Measurements from ENCODE around the gene ELANE.

The ELANE gene

DNA sequence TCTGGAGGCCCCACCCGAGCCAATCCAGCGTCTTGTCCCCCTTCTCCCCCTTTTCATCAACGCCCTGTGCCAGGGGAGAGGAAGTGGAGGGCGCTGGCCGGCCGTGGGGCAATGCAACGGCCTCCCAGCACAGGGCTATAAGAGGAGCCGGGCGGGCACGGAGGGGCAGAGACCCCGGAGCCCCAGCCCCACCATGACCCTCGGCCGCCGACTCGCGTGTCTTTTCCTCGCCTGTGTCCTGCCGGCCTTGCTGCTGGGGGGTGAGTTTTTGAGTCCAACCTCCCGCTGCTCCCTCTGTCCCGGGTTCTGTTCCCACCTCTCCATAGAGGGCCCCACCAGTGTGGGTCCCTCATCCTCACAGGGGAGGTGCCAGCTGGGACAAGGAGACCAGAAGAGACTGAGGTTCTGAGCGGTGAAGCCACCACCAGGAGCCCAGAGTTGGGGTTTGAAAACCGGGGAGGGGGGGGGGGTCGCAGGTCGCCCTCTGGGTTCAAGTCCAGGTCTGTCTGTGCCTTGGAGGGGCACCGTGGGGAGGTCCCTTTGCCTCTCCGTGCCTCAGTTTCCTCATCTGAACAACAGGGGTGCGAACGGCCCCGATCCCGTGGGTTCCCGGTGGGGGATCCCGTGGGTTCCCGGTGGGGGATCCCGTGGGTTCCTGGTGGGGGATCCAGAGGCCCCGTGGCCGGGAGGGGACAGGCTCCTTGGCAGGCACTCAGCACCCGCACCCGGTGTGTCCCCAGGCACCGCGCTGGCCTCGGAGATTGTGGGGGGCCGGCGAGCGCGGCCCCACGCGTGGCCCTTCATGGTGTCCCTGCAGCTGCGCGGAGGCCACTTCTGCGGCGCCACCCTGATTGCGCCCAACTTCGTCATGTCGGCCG lies at the start of gene ELANE:
TSS of gene ELANE (plus strand) at position 168 of the 878 bp plus-strand sequence. CDS start at position 194, 26 bp downstream.
- no peak for DNase-seq

DNA sequence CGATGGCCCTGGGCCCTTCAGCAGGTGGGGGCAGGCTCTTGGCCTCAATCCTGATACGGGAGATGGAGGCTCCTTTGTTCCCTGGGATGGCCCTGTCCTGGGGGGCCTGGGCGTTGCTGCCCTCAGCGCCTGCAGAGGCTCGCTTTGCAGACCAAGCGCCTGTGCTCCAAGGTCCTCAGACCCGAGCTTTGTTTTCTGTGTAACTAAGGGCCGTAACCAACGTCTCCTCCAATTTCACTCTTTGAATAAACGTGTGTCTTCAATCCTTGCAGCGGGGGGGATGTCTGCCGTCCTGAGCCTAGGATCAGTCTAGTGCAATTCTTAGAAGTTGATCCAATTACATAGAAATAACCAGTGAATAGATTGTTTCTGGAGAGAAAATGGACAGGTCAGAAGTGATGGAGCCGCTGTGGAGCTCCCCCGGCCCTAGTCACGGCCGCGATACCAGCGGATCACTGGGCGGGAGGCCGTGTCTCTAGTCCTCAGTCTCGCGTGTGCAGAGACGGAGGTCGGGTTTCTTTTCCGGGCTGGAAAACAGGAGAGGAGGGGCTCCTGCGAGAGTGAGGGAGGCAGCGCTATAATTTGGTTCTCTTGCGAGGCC lies 49.5 kb upstream of the ELANE start:
- DNase-seq = no peak

DNA sequence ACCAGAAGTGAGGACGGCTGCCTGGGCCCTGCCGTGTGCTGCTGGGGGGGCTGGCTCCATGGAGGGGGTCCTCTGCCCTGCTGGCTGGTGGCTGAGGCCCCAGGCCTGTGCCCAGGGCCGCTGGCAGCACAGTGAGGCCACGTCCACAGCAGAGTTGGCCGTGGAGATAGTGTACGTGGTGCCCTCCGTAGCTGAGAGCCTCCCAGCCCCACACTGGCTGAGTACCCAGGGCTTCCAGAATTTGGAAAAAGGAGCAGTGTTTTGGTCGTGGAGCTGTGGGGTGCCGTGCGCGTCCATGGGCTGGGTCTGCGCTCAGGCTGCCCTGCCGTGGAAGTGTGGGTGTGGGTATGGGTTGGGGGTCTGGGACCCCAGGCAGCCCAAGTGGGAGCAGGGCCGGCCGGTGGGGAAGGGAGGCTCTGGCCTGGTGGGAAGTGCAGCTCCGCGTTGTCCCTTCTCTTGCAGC lies 49.0 kb upstream of the ELANE start:
- no peak for DNase-seq

DNA sequence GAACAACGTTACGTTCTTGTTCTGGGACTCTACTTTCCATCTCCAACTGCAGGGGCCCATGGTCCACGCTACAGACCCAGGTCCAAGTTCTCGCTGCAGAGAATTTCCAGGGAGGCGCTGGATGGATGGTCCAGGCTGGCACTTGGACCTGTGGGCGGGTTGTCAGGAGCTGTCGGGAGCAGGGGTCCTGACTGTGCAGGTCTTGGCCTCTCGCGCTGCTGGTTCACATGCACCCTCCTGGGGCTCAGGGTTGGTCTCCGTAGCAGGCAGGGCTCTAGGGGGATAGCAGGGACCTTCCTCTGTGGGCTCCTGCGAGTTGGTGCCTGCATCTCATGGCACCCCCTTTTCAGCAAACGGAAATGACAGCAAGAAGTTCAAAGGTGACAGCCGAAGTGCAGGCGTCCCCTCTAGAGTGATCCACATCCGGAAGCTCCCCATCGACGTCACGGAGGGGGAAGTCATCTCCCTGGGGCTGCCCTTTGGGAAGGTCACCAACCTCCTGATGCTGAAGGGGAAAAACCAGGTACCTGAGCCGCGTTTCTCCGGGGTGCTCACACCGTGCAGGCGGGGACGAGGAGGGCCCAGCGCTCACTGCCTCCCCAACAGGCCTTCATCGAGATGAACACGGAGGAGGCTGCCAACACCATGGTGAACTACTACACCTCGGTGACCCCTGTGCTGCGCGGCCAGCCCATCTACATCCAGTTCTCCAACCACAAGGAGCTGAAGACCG lies 48.3 kb upstream of the ELANE start:
- DNase-seq = no peak

DNA sequence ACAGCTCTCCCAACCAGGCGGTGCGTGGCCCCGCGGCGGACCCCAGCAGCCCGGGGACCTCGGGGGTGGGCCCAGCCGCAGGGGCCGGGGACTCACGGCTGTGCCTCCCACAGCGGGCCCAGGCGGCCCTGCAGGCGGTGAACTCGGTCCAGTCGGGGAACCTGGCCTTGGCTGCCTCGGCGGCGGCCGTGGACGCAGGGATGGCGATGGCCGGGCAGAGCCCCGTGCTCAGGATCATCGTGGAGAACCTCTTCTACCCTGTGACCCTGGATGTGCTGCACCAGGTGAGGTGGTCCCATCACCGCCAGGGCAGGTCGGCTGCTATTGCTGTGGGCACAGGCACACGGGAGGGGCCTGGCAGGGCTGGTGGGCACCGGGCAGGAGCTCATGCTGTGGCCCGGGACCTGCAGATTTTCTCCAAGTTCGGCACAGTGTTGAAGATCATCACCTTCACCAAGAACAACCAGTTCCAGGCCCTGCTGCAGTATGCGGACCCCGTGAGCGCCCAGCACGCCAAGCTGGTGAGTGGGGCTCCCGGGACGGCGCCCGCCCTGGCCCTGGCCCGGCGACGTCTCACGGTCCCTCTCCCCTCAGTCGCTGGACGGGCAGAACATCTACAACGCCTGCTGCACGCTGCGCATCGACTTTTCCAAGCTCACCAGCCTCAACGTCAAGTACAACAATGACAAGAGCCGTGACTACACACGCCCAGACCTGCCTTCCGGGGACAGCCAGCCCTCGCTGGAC lies 47.5 kb upstream of the ELANE start:
- DNase-seq = no peak

DNA sequence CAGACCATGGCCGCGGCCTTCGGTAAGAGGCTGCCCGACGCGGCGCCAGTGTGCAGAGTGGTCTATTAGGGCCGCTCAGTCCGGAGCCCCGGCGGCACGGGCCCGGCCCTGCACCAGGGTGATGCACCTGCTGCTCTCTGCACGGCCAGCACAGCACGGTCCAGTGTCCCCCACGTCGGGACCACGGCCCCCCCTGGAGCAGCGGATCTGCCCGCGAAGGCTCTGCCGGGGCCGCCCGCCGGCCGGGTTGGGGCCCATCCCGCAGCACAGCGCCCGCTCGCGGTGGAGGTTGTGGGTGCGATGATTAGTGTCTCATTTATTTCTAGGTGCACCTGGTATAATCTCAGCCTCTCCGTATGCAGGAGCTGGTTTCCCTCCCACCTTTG lies 46.9 kb upstream of the ELANE start:
- no peak for DNase-seq

DNA sequence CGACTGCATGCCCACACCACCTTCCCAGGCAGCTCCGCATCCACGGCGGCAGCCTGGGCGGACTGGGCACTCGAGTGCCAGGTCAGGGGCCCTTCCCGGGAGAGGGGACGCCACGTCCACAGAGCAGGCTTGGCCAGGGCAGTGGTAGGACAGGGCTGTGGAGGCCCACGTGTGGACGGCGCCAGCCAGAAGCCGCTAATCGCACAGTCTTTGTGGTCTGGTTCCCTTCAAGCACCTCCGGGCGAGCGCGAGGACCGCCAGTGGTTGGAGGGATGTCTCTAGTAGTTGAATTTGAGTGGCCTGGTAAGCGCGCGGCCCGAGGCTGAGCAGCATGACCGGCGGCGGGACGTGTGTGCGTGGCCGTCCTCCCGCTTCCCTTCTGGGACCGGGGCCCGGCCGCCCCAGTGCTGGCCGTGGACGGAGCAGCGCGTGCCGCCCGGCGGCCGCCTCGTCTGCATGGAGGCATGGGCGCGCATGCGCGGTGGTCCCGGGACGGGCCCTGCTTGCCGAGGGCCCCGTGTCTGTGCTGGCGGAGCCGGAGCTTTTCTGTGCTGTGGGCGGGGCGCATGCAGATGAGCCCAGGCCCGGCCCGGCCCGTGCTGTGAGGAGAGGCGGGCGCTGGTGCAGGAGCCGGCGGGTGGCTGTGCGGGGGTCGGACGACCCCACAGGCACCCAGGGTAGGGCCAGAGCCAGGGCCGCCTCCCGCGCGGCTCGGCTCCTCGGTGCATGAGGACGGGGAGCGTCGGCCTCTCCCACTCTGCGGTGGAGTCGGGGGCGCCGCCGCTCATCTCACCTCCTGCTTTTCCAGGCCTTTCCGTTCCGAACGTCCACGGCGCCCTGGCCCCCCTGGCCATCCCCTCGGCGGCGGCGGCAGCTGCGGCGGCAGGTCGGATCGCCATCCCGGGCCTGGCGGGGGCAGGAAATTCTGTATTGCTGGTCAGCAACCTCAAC lies 46.2 kb upstream of the ELANE start:
- DNase-seq = no peak

DNA sequence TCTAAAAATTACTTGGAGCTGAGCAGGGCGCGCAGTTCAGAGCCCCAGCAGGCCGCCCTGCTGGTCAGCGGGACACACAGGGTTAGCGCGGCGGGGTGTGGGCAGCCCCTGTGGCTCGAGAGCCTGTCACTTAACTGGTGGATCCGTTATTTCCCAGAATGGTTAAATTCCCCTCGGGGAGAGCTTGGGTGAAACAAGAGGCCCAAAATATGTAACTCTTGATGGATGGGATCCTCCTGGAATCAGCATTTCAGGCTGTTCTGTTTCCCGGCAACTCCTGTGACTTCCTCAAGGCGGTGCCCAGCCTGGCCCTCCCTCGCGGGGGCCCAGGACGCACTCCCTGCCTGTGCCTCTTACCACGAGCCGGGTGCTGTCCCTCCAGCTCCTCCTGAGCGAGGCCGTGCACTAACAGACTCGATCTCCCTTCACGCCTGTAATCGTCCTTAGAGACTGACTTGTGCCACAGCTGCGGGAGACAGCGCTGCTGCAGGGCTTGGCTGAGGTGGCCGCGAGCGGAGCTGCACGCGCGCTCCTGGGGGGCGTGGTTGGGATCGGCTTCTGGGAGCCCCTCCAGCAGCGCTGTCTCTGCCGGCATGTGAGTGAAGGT lies 45.2 kb upstream of the ELANE start:
- no peak for DNase-seq

DNA sequence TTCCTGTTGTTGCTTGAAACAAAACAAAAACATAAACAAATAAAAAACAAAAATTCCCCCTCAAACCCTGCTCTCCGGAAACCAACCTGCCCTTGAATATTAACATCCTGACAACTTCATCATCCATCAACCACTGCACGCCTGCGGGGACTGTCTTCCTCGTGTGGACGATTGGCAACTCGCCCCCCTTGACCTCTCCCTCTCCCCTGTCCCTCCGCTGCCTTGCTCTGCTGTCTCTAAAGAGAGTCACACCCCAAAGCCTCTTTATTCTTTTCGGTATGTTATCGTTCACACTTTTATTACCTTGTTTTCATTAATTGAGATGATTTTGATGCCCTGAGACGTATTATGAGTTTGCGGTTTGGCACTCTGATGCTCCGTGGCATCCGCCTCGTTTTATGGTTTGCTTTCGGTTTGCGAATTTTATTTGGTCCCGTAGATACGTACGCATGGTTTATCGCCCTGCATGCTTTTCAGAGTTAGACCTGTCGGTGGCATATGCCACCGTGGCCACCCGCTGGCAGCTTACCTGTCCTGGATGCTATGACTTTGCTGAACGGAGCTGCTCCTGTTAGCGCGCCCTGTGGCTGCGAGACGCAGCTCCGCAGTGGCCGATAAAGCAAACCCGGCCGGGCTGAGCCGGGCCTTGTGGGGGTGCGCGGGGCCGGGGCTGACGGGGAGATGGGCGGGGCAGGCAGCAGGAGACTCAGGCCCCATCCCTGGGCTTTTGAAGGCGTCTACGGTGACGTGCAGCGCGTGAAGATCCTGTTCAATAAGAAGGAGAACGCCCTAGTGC lies 44.3 kb upstream of the ELANE start:
- DNase-seq = no peak

DNA sequence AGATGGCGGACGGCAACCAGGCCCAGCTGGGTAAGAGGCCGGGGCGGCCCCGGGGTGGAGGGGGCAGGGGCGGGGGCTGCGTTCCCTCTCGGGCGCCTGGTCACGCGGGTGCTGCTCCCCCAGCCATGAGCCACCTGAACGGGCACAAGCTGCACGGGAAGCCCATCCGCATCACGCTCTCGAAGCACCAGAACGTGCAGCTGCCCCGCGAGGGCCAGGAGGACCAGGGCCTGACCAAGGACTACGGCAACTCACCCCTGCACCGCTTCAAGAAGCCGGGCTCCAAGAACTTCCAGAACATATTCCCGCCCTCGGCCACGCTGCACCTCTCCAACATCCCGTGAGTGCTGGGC lies 43.7 kb upstream of the ELANE start:
- DNase-seq = no peak

DNA sequence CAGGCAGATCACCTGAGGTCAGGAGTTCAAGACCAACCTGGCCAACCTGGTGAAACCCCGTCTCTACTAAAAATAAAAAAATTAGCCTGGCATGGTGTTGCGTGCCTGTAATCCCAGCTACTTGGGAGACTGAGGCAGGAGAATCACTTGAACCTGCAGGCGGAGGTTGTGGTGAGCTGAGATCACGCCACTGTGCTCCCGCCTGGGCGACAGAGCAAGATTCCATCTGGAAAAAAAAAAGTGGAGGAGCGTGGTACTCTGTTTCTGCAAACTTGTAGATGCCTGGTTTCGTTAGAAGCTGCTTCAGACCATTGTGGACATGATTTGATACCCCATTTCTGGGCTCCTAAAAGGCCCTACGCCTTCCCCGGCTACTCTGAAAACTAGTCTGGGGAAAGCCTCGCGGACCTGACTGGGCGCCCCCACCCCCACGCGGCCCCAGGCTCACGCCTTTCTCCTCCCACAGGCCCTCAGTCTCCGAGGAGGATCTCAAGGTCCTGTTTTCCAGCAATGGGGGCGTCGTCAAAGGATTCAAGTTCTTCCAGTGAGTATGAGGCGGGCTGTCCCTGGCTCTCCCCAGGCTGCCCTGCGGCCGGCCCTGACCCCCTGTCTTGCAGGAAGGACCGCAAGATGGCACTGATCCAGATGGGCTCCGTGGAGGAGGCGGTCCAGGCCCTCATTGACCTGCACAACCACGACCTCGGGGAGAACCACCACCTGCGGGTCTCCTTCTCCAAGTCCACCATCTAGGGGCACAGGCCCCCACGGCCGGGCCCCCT lies 41.8 kb upstream of the ELANE start:
- no peak for DNase-seq

DNA sequence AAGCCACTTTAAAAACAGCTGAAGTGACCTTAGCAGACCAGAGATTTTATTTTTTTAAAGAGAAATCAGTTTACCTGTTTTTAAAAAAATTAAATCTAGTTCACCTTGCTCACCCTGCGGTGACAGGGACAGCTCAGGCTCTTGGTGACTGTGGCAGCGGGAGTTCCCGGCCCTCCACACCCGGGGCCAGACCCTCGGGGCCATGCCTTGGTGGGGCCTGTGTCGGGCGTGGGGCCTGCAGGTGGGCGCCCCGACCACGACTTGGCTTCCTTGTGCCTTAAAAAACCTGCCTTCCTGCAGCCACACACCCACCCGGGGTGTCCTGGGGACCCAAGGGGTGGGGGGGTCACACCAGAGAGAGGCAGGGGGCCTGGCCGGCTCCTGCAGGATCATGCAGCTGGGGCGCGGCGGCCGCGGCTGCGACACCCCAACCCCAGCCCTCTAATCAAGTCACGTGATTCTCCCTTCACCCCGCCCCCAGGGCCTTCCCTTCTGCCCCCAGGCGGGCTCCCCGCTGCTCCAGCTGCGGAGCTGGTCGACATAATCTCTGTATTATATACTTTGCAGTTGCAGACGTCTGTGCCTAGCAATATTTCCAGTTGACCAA lies 41.1 kb upstream of the ELANE start:
- DNase-seq = no peak

DNA sequence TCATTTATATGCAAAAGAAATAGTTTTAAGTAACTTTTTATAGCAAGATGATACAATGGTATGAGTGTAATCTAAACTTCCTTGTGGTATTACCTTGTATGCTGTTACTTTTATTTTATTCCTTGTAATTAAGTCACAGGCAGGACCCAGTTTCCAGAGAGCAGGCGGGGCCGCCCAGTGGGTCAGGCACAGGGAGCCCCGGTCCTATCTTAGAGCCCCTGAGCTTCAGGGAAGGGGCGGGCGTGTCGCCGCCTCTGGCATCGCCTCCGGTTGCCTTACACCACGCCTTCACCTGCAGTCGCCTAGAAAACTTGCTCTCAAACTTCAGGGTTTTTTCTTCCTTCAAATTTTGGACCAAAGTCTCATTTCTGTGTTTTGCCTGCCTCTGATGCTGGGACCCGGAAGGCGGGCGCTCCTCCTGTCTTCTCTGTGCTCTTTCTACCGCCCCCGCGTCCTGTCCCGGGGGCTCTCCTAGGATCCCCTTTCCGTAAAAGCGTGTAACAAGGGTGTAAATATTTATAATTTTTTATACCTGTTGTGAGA lies 40.5 kb upstream of the ELANE start:
- DNase-seq = no peak

DNA sequence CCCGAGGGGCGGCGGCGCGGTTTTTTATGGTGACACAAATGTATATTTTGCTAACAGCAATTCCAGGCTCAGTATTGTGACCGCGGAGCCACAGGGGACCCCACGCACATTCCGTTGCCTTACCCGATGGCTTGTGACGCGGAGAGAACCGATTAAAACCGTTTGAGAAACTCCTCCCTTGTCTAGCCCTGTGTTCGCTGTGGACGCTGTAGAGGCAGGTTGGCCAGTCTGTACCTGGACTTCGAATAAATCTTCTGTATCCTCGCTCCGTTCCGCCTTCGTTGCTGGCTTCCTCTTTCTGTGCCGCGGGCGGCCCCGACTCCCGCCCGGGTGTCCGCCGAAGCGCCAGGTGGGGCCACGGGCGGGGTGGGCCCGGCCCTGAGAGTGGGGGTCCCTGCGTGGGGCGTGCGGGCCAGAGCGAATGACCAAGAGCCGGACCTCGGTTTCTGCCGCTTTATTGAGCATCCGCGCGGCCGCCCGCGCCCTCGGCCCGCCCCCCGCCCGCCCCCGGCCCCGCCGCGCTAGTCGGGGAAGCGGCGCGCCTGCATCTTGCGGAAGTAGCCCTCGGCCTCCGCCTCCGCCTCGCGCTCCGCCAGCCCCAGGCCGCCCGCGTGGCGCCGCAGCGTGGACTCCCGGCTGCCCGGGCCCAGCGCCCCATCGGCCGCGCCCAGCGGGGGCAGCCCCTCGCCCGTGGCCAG lies 39.9 kb upstream of the ELANE start:
- DNase-seq = no peak

DNA sequence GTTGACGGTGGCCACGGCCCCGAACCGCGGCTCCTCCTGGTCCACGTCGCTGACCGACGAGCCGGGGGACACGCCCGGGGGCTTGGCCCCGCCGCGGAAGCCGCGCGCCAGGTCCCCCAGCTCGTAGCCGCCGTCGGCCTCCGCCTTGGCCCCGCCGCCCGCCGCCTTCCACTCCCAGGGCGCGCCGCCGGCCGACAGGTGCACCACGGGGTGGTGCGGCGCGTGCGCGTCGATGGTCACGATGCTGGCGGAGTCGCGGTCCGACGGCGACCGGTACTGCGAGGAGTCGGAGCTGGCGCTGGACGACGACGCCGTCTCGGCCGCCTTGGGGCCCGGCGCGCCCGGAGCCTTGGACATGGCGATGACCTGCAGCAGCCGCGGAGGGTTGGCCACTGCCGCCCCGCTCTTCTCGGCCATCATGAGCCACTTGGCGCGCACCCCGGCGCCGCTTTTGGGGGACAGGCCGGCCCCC lies 39.3 kb upstream of the ELANE start:
- DNase-seq = no peak

DNA sequence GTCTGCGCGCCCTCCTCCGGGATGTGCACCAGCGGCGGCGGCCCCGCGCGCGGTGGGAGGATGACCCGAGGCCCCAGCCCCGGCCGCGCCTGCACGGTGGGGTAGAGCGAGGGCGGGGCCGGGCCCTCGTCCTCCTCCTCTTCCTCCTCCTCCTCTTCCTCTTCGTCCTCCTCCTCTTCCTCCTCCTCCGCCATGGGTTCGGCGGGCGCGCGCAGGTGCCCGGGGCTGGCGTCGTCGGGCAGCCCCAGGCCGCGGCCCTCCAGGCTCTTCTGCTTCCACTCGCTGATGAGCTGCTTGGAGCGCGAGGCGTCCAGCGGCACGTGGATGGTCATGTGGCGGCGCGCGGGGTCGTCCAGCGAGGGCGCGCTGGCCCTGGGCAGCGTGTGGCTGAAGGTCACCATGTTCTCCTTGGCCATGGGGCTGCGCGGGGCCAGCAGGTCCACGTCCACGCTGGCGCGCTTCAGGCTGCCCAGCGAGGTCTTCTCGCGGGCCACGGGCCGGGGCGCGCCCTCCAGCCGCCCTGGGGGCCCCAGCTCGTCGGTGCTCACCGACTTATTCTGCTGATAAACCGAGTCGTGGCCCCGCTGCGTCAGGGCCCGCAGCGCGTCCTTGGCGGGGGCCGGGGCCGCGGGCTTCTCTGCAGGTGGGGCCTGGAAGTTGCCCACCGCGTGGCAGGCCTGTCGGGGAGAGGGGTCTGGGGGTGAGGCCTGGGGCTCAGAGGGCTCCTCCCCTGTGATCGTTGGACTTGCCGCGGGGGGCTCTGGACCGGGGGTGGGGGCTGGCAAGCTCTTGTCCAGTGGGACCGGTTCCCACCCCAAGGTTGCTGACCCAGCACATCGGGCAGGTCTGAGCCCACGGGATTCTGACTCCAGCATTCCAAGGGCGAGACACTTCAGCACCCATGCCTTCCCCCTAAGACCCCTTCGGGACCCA lies 38.6 kb upstream of the ELANE start:
- no peak for DNase-seq

All from CD4-positive, alpha-beta T cell treated with Interleukin-21 for 1 hour (primary cell).